Sigmoid colon (tissue), 7 donors: ENCODE data around the gene SRF. TPM values are rescaled to one million over a fixed set of nuclear protein-coding genes. Genes with fewer than 3 reads are reported as not detected.

ENCODE experiments used
- DNase-seq: peaks from one replicate; pipeline ENCODE4 v3.0.0-alpha.2; 2019
- H3K27ac ChIP-seq, 4 donors: fragments of 200-600 bp; sonication (generic); one replicate each; pipeline ENCODE4 v1.5.1; 2016 to 2019; ENCODE audit warnings: mild to moderate bottlenecking in 1 of 4
- H3K27me3 ChIP-seq, 3 donors: fragments of 200-600 bp; sonication (generic); one replicate each; pipeline ENCODE4 v1.5.1; 2019; ENCODE audit warnings: mild to moderate bottlenecking in 1 of 3
- H3K36me3 ChIP-seq, 4 donors: fragments of 200-600 bp; sonication (generic); one replicate each; pipeline ENCODE4 v1.5.1; 2016 to 2019
- H3K4me1 ChIP-seq, 4 donors: fragments of 200-600 bp; sonication (generic); one replicate each; pipeline ENCODE4 v1.5.1; 2017 to 2019
- H3K4me3 ChIP-seq, 4 donors: fragments of 200-600 bp; sonication (generic); one replicate each; pipeline ENCODE4 v1.5.1; 2017 to 2019; ENCODE audit warnings: mild to moderate bottlenecking in 2 of 4, moderate library complexity in 1 of 4
- H3K9me3 ChIP-seq, 4 donors: fragments of 200-600 bp in 3 of 4; sonication (generic) in 3 of 4; one replicate each; pipeline versions ENCODE4 v1.5.1 to v1.6.1; 2013 to 2019
- CTCF ChIP-seq, 4 experiments: fragments of 450-650 bp in 3 of 4; fragments of 200-600 bp in 1 of 4; IDR thresholded peaks; one replicate each; pipeline ENCODE4 v1.5.1; 2016 to 2019; ENCODE audit warnings: antibody characterized with exemption in 4 of 4, mild to moderate bottlenecking in 3 of 4, moderate library complexity in 2 of 4
- EP300 ChIP-seq, 4 donors: sonication (generic); formaldehyde crosslinking; IDR thresholded peaks; one replicate each; pipeline ENCODE4 v1.6.1; 2017; ENCODE audit warnings: antibody characterized with exemption in 4 of 4
- POLR2A ChIP-seq, 2 donors: fragments of 450-650 bp; IDR thresholded peaks; one replicate each; pipeline ENCODE4 v1.6.1; 2016; ENCODE audit warnings: antibody characterized with exemption in 2 of 2, mild to moderate bottlenecking in 2 of 2, moderate library complexity in 2 of 2
- POLR2AphosphoS5 ChIP-seq, 4 donors: sonication (generic); formaldehyde crosslinking; IDR thresholded peaks; one replicate each; pipeline ENCODE4 v1.6.1; 2017; ENCODE audit warnings: antibody characterized with exemption in 4 of 4
- WGBS, 2 donors: extraction: QIAGEN DNeasy Blood & Tissue Kit; methylation state at CpG; one replicate each; pipeline ENCODE4 v1.1.7; 2013; 5-methylcytosine and 5-hydroxymethylcytosine counted together
- intact Hi-C: fragments of 100-400 bp; cut with DNase I; formaldehyde crosslinking; loops from one replicate; pipeline ENCODE4 v1.15.1; 2023
- polyA plus RNA-seq, 3 donors: library from polyadenylated mRNA; stranded (reverse); fragments of 200-250 nt; gene quantifications; one replicate each; pipeline ENCODE4 v1.2.3, GENCODE V29; 2013
- total RNA-seq, 4 donors: library from RNA; depleted of rRNA; stranded (reverse); fragments of >200 nt; gene quantifications; one replicate each; pipeline ENCODE4 v1.1.0, GENCODE V29; 2016
- donor health status: healthy with polysubstance abuse.
- donor health status: Bipolar disorder and iron deficiency.
- donor health status: healthy.

SRF gene
- total and polyA plus RNA-seq, 7 donors: 12.6 to 96.9 (median 64.2) TPM

- Histone ChIP-seq H3K36me3 (peaks cover 0 to 59% (median 16%) of the 10 kb centered on the region in 4 donors), H3K27ac (no peak overlapping the region), H3K4me1 (no peaks in the 10 kb centered on the region), H3K9me3 (no peaks in the 10 kb centered on the region), H3K27me3 (no peaks in the 10 kb centered on the region), H3K4me3 (no peak overlapping the region)
- no peak for DNase-seq
- WGBS, 2 donors: 91% methylated on average over 11 of the region's 11 CpGs
- no peak for TF ChIP-seq EP300 (IDR thresholded peaks at IDR 0.05)
- TF ChIP-seq POLR2A (IDR thresholded peaks at IDR 0.05): no peak
- no peak for TF ChIP-seq CTCF (IDR thresholded peaks at IDR 0.05)
- TF ChIP-seq POLR2AphosphoS5 (IDR thresholded peaks at IDR 0.05): no peak
- intact Hi-C loops: no loop called here
These were observed 42.4 kb downstream of the SRF start for GRCh38 chr6:43213431-43213830.

GRCh38 chr6:43215066-43215465, 44.0 kb downstream of the SRF start:
- 96 to 98% methylated on average over 8 of the region's 8 CpGs for WGBS, 2 donors
- DNase-seq: no peak
- Histone ChIP-seq H3K36me3 (peaks cover 0 to 66% (median 16%) of the 10 kb centered on the region in 4 donors), H3K9me3 (no peaks in the 10 kb centered on the region), H3K4me3 (no peak overlapping the region), H3K27ac (no peak overlapping the region), H3K4me1 (no peaks in the 10 kb centered on the region), H3K27me3 (no peaks in the 10 kb centered on the region)
- intact Hi-C loops: no loop called here
- no peak for TF ChIP-seq POLR2AphosphoS5 (IDR thresholded peaks at IDR 0.05)
- no peak for TF ChIP-seq POLR2A (IDR thresholded peaks at IDR 0.05)
- no peak for TF ChIP-seq EP300 (IDR thresholded peaks at IDR 0.05)
- no peak for TF ChIP-seq CTCF (IDR thresholded peaks at IDR 0.05)

- H3K27me3 ChIP-seq: no peaks in the 10 kb centered on the region
- WGBS, 2 donors: 93 to 95% methylated on average over 12 of the region's 12 CpGs
- DNase-seq: no peak
- H3K9me3 ChIP-seq: no peaks in the 10 kb centered on the region
- H3K4me3 ChIP-seq: no peak overlapping the region
- intact Hi-C loops: no loop called here
- H3K4me1 ChIP-seq: no peaks in the 10 kb centered on the region
- no peak for TF ChIP-seq CTCF (IDR thresholded peaks at IDR 0.05)
- H3K36me3 ChIP-seq: peaks cover 0 to 77% (median 16%) of the 10 kb centered on the region in 4 donors
- no peak overlapping the region for H3K27ac ChIP-seq
These were observed 45.1 kb downstream of the SRF start for GRCh38 chr6:43216200-43216599.

GRCh38 chr6:43217351-43217750, 46.3 kb downstream of the SRF start:
- no peak overlapping the region for H3K4me3 ChIP-seq
- H3K27ac ChIP-seq: no peak overlapping the region
- H3K27me3 ChIP-seq: no peaks in the 10 kb centered on the region
- no peaks in the 10 kb centered on the region for H3K9me3 ChIP-seq
- DNase-seq: no peak
- no peaks in the 10 kb centered on the region for H3K4me1 ChIP-seq
- peaks cover 0 to 84% (median 16%) of the 10 kb centered on the region in 4 donors for H3K36me3 ChIP-seq
- TF ChIP-seq POLR2AphosphoS5 (IDR thresholded peaks at IDR 0.05) (no peak), EP300 (IDR thresholded peaks at IDR 0.05) (no peak), CTCF (IDR thresholded peaks at IDR 0.05) (no peak)
- intact Hi-C loops: no loop called here
- 93% methylated on average over 5 of the region's 5 CpGs for WGBS, 2 donors

GRCh38 chr6:43219119-43219518, 48.0 kb downstream of the SRF start:
- H3K27ac ChIP-seq: no peak overlapping the region
- TF ChIP-seq POLR2AphosphoS5 (IDR thresholded peaks at IDR 0.05) (no peak), CTCF (IDR thresholded peaks at IDR 0.05) (no peak), EP300 (IDR thresholded peaks at IDR 0.05) (no peak), POLR2A (IDR thresholded peaks at IDR 0.05) (no peak)
- WGBS, 2 donors: 92 to 97% methylated on average over 3 of the region's 3 CpGs
- no peaks in the 10 kb centered on the region for H3K4me1 ChIP-seq
- intact Hi-C loops: no loop called here
- no peak overlapping the region for H3K4me3 ChIP-seq
- no peaks in the 10 kb centered on the region for H3K27me3 ChIP-seq
- H3K9me3 ChIP-seq: no peaks in the 10 kb centered on the region
- DNase-seq: no peak
- peaks cover 0 to 88% (median 17%) of the 10 kb centered on the region in 4 donors for H3K36me3 ChIP-seq
